K562 (cell line): Measurements from ENCODE around the gene PFDN4.

ENCODE experiments used
- ATF3 ChIP-seq, 2 experiments: fragments of 450-650 bp in 1 of 2; sonication (generic) in 1 of 2; formaldehyde crosslinking in 1 of 2; IDR thresholded peaks in 1 of 2; conservative IDR thresholded peaks in 1 of 2; 2 replicates each; pipeline versions ENCODE4 v1.6.1 to v1.8.1; 2016 to 2023; ENCODE audit warnings: mild to moderate bottlenecking in 2 of 2, moderate library complexity in 2 of 2, inconsistent platforms in 1 of 2, missing genetic modification reagents in 1 of 2
- DMBX1 ChIP-seq: fragments of 250-450 bp; sonication (Bioruptor Pico); IDR thresholded peaks from 2 replicates; pipeline ENCODE4 v1.8.0; 2022; ENCODE audit warnings: inconsistent platforms, mild to moderate bottlenecking, moderate library complexity, borderline replicate concordance
- POLR2A ChIP-seq: fragments of 450-650 bp; conservative IDR thresholded peaks from 2 replicates; pipeline ENCODE4 v1.6.1; 2016
- RAD21 ChIP-seq, 2 experiments: fragments of 250-450 bp in 1 of 2; fragments of 450-650 bp in 1 of 2; sonication (Bioruptor Pico) in 1 of 2; formaldehyde crosslinking in 1 of 2; IDR thresholded peaks in 1 of 2; conservative IDR thresholded peaks in 1 of 2; 2 replicates each; pipeline versions ENCODE4 v1.4.0 to v1.8.0; 2020 to 2022; ENCODE audit warnings: mild to moderate bottlenecking in 2 of 2, moderate library complexity in 1 of 2
- REST ChIP-seq, 2 experiments: fragments of 450-650 bp; formaldehyde crosslinking in 1 of 2; IDR thresholded peaks; 2 replicates each; pipeline versions ENCODE4 v1.4.0 to v1.6.1; 2014 to 2020; ENCODE audit warnings: mild to moderate bottlenecking in 2 of 2, borderline replicate concordance in 1 of 2, low read depth in 1 of 2
- SIN3A ChIP-seq, 2 experiments: fragments of 150-350 bp in 1 of 2; IDR thresholded peaks; 2 replicates each; pipeline ENCODE4 v1.6.1; 2011 to 2016; ENCODE audit warnings: borderline replicate concordance in 2 of 2, low read depth in 2 of 2, low read length in 2 of 2, mild to moderate bottlenecking in 2 of 2, moderate library complexity in 2 of 2; ENCODE audit not compliant: control insufficient read depth in 1 of 2
- TBP ChIP-seq: optimal IDR thresholded peaks from 2 replicates; pipeline ENCODE3; 2011; ENCODE audit warnings: low read depth, low read length, improper control_type of control experiment
- ZBTB11 ChIP-seq, 3 experiments: fragments of 200-800 bp in 1 of 3; fragments of 250-450 bp in 1 of 3; fragments of 450-650 bp in 1 of 3; sonication (Bioruptor Pico) in 1 of 3; sonication (Bioruptor generic) in 1 of 3; formaldehyde crosslinking in 1 of 3; IDR thresholded peaks; 2 replicates each; pipeline versions ENCODE4 v1.6.1 to v1.8.0; 2016 to 2022; ENCODE audit warnings: mild to moderate bottlenecking in 2 of 3, missing genetic modification characterization in 2 of 3, missing compliant biosample characterization in 1 of 3, moderate library complexity in 1 of 3
- ZNF512 ChIP-seq: IDR thresholded peaks from 2 replicates; pipeline ENCODE4 v1.6.1; 2016; ENCODE audit warnings: missing genetic modification characterization, missing compliant biosample characterization
- TF ChIP-seq, protein P1 (sequence below), 3 experiments: IDR thresholded peaks in 2 of 3; conservative IDR thresholded peaks in 1 of 3; 2 replicates each; pipeline ENCODE4 v1.5.1; 2011 to 2012; ENCODE audit warnings: low read length in 3 of 3, mild to moderate bottlenecking in 3 of 3, control low read depth in 2 of 3, improper control_type of control experiment in 1 of 3, inconsistent platforms in 1 of 3, low read depth in 1 of 3, mixed read lengths in 1 of 3, moderate library complexity in 1 of 3; ENCODE audit not compliant: insufficient read depth in 2 of 3

DNA sequence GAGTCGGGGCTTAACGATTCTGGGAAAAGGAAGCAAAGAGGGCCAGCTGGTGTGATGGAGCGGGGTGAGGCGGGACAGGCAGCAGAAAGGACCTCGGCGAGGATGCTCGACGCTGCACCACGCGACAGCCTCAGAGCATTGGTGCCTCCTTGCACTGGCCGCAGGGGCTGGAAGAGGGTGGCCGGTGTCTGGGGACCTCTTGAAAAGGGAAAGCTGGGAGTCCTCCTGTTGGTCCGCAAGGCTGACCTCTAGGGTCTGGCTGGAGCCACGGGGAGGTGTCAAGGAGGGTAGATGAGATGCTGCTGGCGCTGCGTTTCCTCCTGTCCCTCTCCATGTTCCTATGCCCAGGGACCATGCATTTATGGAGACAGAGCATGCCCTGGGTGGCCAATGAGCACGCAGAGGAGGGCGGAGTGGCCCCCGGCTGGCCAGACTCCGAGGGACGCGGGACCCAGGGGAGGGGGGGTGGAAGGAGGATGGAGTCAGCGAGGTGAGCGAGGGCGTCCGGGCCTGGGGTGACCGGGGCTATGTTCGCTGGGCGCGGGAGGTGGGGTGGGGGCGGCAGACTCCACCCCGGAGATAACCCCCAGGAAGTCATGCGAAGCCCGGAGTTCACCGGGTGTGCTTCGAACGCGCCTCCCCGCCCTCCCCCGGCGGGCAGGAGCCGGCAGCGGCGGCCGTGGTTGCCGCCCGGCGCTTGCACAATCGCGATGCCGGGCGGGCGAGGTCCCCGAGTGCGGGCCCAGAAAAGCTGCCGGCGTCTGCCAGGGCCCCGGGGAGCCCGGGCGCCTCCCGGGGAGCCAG lies 34.0 kb upstream of the PFDN4 start, which contains the start of gene CYP24A1:
- TF ChIP-seq ZNF512 = no peak
- no peak for TF ChIP-seq DMBX1 (CRISPR knock-in tag)
- TF ChIP-seq SIN3A (IDR thresholded peaks at IDR 0.05; ENCODE audit: borderline replicate concordance in 2 of 2, control insufficient read depth in 1 of 2, low read depth in 2 of 2, low read length in 2 of 2) = no peak
- TF ChIP-seq ATF3 (IDR thresholded peaks at IDR 0.05) = no peak
- TF ChIP-seq ATF3 (CRISPR knock-in tag; conservative IDR thresholded peaks at IDR 0.05) = no peak
- no peak for TF ChIP-seq TBP
- TF ChIP-seq RAD21 (CRISPR knock-in tag; conservative IDR thresholded peaks at IDR 0.05 in 1 of 2, IDR thresholded peaks at IDR 0.05 in 1 of 2) = no peak
- TF ChIP-seq REST (IDR thresholded peaks at IDR 0.05; ENCODE audit: borderline replicate concordance) = no peak
- no peak for TF ChIP-seq REST (CRISPR knock-in tag; IDR thresholded peaks at IDR 0.05; ENCODE audit: low read depth)
- TF ChIP-seq, protein P1, sequence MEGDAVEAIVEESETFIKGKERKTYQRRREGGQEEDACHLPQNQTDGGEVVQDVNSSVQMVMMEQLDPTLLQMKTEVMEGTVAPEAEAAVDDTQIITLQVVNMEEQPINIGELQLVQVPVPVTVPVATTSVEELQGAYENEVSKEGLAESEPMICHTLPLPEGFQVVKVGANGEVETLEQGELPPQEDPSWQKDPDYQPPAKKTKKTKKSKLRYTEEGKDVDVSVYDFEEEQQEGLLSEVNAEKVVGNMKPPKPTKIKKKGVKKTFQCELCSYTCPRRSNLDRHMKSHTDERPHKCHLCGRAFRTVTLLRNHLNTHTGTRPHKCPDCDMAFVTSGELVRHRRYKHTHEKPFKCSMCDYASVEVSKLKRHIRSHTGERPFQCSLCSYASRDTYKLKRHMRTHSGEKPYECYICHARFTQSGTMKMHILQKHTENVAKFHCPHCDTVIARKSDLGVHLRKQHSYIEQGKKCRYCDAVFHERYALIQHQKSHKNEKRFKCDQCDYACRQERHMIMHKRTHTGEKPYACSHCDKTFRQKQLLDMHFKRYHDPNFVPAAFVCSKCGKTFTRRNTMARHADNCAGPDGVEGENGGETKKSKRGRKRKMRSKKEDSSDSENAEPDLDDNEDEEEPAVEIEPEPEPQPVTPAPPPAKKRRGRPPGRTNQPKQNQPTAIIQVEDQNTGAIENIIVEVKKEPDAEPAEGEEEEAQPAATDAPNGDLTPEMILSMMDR (IDR thresholded peaks at IDR 0.05 in 2 of 3, conservative IDR thresholded peaks at IDR 0.05 in 1 of 3; ENCODE audit: insufficient read depth in 2 of 3, low read depth in 1 of 3, low read length in 3 of 3) = no peak
- TF ChIP-seq ZBTB11 (CRISPR knock-in tag; IDR thresholded peaks at IDR 0.05) = peak in 1 of 3 experiments; percentile 71; a peak in 2 of 6 replicates
- TF ChIP-seq POLR2A = no peak
